Natural killer cell (primary cell): ENCODE results near the gene SMIM33. TPM values are rescaled to one million over a fixed set of nuclear protein-coding genes. Genes with fewer than 3 reads are reported as not detected.
"Not testable (repeated sequence)": the region's sequence is repeated elsewhere in the genome, so short reads cannot be mapped to it uniquely, and the experiment has no call there.

Source experiments
- ATAC-seq, 3 donors: fragments of 150-1000 bp in 2 of 3; fragments of 200-7000 bp in 1 of 3; cut with Tn5 transposase; 1 replicate in 1 of 3; 2 replicates in 2 of 3; pipeline ENCODE4 v1.10.0; 2021; ENCODE audit warnings: mild to moderate bottlenecking in 2 of 3, moderate library complexity in 2 of 3
- DNase-seq, 2 donors: peaks; one replicate each; pipeline versions ENCODE4 v3.0.0 to v3.0.0-alpha.2; 2013 to 2021; ENCODE audit warnings: mixed read lengths in 1 of 2
- H3K27ac ChIP-seq: one replicate; pipeline ENCODE4 v1.5.1; 2013; ENCODE audit warnings: mild to moderate bottlenecking, low read length
- H3K27me3 ChIP-seq: one replicate; pipeline ENCODE4 v1.6.1; 2013; ENCODE audit warnings: low read length; ENCODE audit not compliant: control insufficient read depth, insufficient read depth
- H3K36me3 ChIP-seq: one replicate; pipeline ENCODE4 v1.6.1; 2013; ENCODE audit warnings: low read length; ENCODE audit not compliant: control insufficient read depth, insufficient read depth
- H3K4me1 ChIP-seq: one replicate; pipeline ENCODE4 v1.6.1; 2013; ENCODE audit warnings: low read length; ENCODE audit not compliant: control insufficient read depth, insufficient read depth
- H3K4me3 ChIP-seq: one replicate; pipeline ENCODE4 v1.5.1; 2013; ENCODE audit warnings: low read length
- H3K9me3 ChIP-seq: one replicate; pipeline ENCODE4 v1.6.1; 2013; ENCODE audit warnings: low read length; ENCODE audit not compliant: control insufficient read depth, insufficient read depth
- H3K27ac Mint-ChIP-seq, 2 donors: one replicate each; pipeline ENCODE4 v1.8.0; 2022; ENCODE audit warnings: mild to moderate bottlenecking in 2 of 2, mixed read lengths in 2 of 2, moderate library complexity in 1 of 2
- H3K27me3 Mint-ChIP-seq, 2 donors: one replicate each; pipeline ENCODE4 v1.8.0; 2022; ENCODE audit warnings: low read depth in 2 of 2, mixed read lengths in 2 of 2
- H3K36me3 Mint-ChIP-seq: one replicate; pipeline ENCODE4 v1.8.0; 2022; ENCODE audit warnings: mixed read lengths
- H3K4me1 Mint-ChIP-seq, 2 donors: one replicate each; pipeline ENCODE4 v1.8.0; 2022; ENCODE audit warnings: mixed read lengths in 2 of 2
- H3K4me3 Mint-ChIP-seq: one replicate; pipeline ENCODE4 v1.8.0; 2022; ENCODE audit warnings: mild to moderate bottlenecking, moderate library complexity, mixed read lengths
- H3K9me3 Mint-ChIP-seq, 2 donors: one replicate each; pipeline ENCODE4 v1.8.0; 2022; ENCODE audit warnings: mixed read lengths in 2 of 2
- CTCF ChIP-seq: fragments of 200-600 bp; IDR thresholded peaks from one replicate; pipeline ENCODE4 v1.8.0; 2022; ENCODE audit warnings: antibody characterized with exemption
- WGBS: methylation state at CpG from one replicate; pipeline ENCODE4 v1.1.7; 2013; ENCODE audit warnings: missing lambda C conversion rate; ENCODE audit not compliant: insufficient coverage; 5-methylcytosine and 5-hydroxymethylcytosine counted together
- intact Hi-C: fragments of 100-400 bp; cut with micrococcal nuclease; formaldehyde crosslinking; loops from one replicate; pipeline ENCODE4 v1.14.2; 2022
- total RNA-seq, 4 donors: library from RNA; stranded (reverse); fragments of 120-200 nt in 1 of 4; gene quantifications; one replicate each; pipeline versions ENCODE4 v1.2.3 to v1.2.4, GENCODE V29; 2013 to 2022

Gene SMIM33
- total RNA-seq, 3 donors from 2014 or later (not counting 1 experiment from before 2014, with no cell fraction given) = not detected

GRCh38 chr5:139512786-139513390, 42.1 kb downstream of the SMIM33 start:
- Mint-ChIP-seq H3K36me3 (no peaks in the 10 kb centered on the region), H3K4me1 (peaks cover 45% of the 10 kb centered on the region in 2 donors), H3K27me3 (no peaks in the 10 kb centered on the region), H3K4me3 (peak overlapping the region; percentile 82), H3K9me3 (no peaks in the 10 kb centered on the region), H3K27ac (peak overlapping the region in 1 of 2 donors; percentile 41)
- no peak overlapping the region for H3K27ac ChIP-seq
- TF ChIP-seq CTCF = no peak
- DNase-seq (peak in 1 of 2 donors; percentile 20), ATAC-seq (no peak)
- intact Hi-C loops = loop anchor here (1.0 kb wide), 1 partner anchor 91 kb away; no protein-coding TSS in a partner anchor
- H3K4me1 ChIP-seq = peaks cover 40% of the 10 kb centered on the region
- no peak overlapping the region for H3K4me3 ChIP-seq
- no peaks in the 10 kb centered on the region for H3K36me3 ChIP-seq
- WGBS = 95% methylated on average over 6 of the region's 6 CpGs
- no peaks in the 10 kb centered on the region for H3K27me3 ChIP-seq
- no peaks in the 10 kb centered on the region for H3K9me3 ChIP-seq

- WGBS = 74% methylated on average over 5 of the region's 5 CpGs
- ATAC-seq = peak; percentile 59 to 69 (median 64)
- H3K27me3 ChIP-seq, H3K4me3 ChIP-seq, H3K36me3 ChIP-seq, H3K9me3 Mint-ChIP-seq, H3K36me3 Mint-ChIP-seq, H3K9me3 ChIP-seq, H3K27me3 Mint-ChIP-seq, H3K27ac ChIP-seq, H3K4me3 Mint-ChIP-seq: not testable (repeated sequence)
- peak; percentile 66 to 90 for DNase-seq
- H3K4me1 Mint-ChIP-seq = peaks cover 49 to 50% of the 10 kb centered on the region in 2 donors
- peak overlapping the region in 1 of 2 donors; percentile 41 for H3K27ac Mint-ChIP-seq
- H3K4me1 ChIP-seq = peaks cover 45% of the 10 kb centered on the region
- intact Hi-C loops = loop anchor here (1.0 kb wide), 1 partner anchor 91 kb away; no protein-coding TSS in a partner anchor
- TF ChIP-seq CTCF = peak; percentile 74
Observed at GRCh38 chr5:139513434-139513833, 42.6 kb downstream of the SMIM33 start.

GRCh38 chr5:139513852-139514485, 43.2 kb downstream of the SMIM33 start:
- H3K9me3 Mint-ChIP-seq = no peaks in the 10 kb centered on the region
- 91% methylated on average over 6 of the region's 6 CpGs for WGBS
- DNase-seq = no peak
- no peak overlapping the region for H3K4me3 Mint-ChIP-seq
- Histone ChIP-seq H3K27ac (no peak overlapping the region), H3K27me3 (no peaks in the 10 kb centered on the region), H3K4me1 (peaks cover 48% of the 10 kb centered on the region), H3K36me3 (no peaks in the 10 kb centered on the region), H3K9me3 (no peaks in the 10 kb centered on the region), H3K4me3 (no peak overlapping the region)
- TF ChIP-seq CTCF = peak; percentile 22
- H3K27ac Mint-ChIP-seq = peak overlapping the region in 1 of 2 donors; percentile 41
- H3K27me3 Mint-ChIP-seq = peaks cover 0 to 2% of the 10 kb centered on the region in 2 donors
- ATAC-seq = no peak
- intact Hi-C loops = loop anchor here (1.0 kb wide), 1 partner anchor 92 kb away; no protein-coding TSS in a partner anchor
- H3K4me1 Mint-ChIP-seq = peaks cover 55% of the 10 kb centered on the region in 2 donors
- H3K36me3 Mint-ChIP-seq = no peaks in the 10 kb centered on the region
